Measurements from ENCODE around the gene BAG2. TPM values are rescaled to one million over a fixed set of nuclear protein-coding genes. Genes with fewer than 3 reads are reported as not detected.

Gene BAG2
- total and polyA plus RNA-seq, 2 of the 4 experiments (the other 2 are of a cell fraction): 8.1 to 10.0 TPM

DNA sequence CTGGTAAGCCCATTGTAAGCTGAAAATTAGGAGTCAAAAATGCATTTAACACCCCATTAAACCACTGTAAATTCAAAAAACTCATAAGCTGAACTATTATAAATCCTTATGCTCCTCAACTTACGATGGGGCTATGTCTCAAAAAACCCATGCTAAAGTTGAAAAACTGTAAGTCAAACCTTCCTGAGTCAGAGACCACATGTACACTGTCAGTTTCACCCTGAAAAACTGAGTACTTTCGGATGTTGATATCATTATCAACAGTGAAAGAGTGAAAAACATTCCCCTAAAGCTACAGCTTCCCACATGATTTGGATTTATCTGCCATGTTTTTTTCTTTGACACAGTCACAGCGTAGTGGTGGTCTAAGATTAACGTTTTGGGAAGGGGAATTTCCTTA, 35.7 kb downstream of the BAG2 start:
- Histone ChIP-seq H3K36me3 (ENCODE audit: control insufficient read depth, insufficient read depth, low read length) (peaks cover 6% of the 10 kb centered on the region), H3K23ac (ENCODE audit: low read depth, low read length) (no peak overlapping the region), H3K4ac (ENCODE audit: low read depth, low read length) (no peak overlapping the region), H3K18ac (ENCODE audit: low read depth, low read length) (no peak overlapping the region), H3K27me3 (ENCODE audit: control insufficient read depth, insufficient read depth, low read length) (no peaks in the 10 kb centered on the region), H4K8ac (ENCODE audit: low read depth in 2 of 2, low read length in 2 of 2) (peak overlapping the region in 1 of 2 experiments; percentile 9; a peak in 1 of 4 replicates), H3K79me1 (ENCODE audit: low read depth in 1 of 2, low read length in 2 of 2) (peaks cover 36 to 72% of the 10 kb centered on the region in 2 experiments), H2AK5ac (ENCODE audit: low read depth, low read length) (0 out of 2 replicates have a peak overlapping the region, but pooled peaks have one; percentile 4), H3K9me1 (ENCODE audit: insufficient read depth, low read length) (peaks cover 16% of the 10 kb centered on the region), H3K14ac (replicated peaks; ENCODE audit: low read depth, low read length) (no peak overlapping the region; the same call in 1 of the 2 replicates), H3K4me2 (ENCODE audit: low read depth, low read length) (0 out of 2 replicates have a peak overlapping the region, but pooled peaks have one; percentile 19), H4K20me1 (ENCODE audit: insufficient read depth, low read length) (peaks cover 34% of the 10 kb centered on the region), H3K9ac (ENCODE audit: low read depth, low read length) (no peak overlapping the region), H4K5ac (ENCODE audit: low read depth, low read length) (no peak overlapping the region), H3K4me3 (ENCODE audit: insufficient read depth, low read depth, low read length) (no peak overlapping the region), H2BK5ac (ENCODE audit: low read depth, low read length, poor library complexity, severe bottlenecking) (peak overlapping the region; percentile 40), H2AK9ac (replicated peaks; ENCODE audit: low read depth, low read length, poor library complexity) (no peak overlapping the region), H3K4me1 (ENCODE audit: control insufficient read depth, insufficient read depth, low read length) (peaks cover 14% of the 10 kb centered on the region), H4K91ac (ENCODE audit: insufficient read depth, low read depth, low read length) (no peak overlapping the region), H2BK15ac (ENCODE audit: low read depth, low read length) (no peak overlapping the region), H3K9me3 (ENCODE audit: control insufficient read depth, insufficient read depth, low read length) (no peaks in the 10 kb centered on the region), H2BK120ac (ENCODE audit: low read depth, low read length) (no peak overlapping the region), H3K27ac (ENCODE audit: insufficient read depth, low read length) (no peak overlapping the region), H2AFZ (replicated peaks; ENCODE audit: low read length, poor library complexity) (no peak overlapping the region), H3K56ac (ENCODE audit: extremely low read depth, insufficient read depth, low read length) (no peak overlapping the region), H2BK20ac (ENCODE audit: low read depth, low read length) (no peak overlapping the region)
- DNase-seq: peak; percentile 60
- ChIA-PET CTCF (interaction anchor here (0.9 kb wide), 1 partner anchor 13 kb away, joined by 4 read pairs; no protein-coding TSS in a partner anchor), POLR2A (ENCODE audit: unreplicated experiment) (no interaction called here)
- WGBS, 2 experiments (ENCODE audit: extremely low coverage in 2 of 2, insufficient read length in 1 of 2): 100% methylated on average over 1 of the region's 4 CpGs; no CpG with 5 or more reads in 1 of the 2 experiments
- in situ Hi-C loops (cut with MboI; ENCODE audit: low sequenced_read_pairs) (no loop called here), dilution Hi-C loops (cut with HindIII; ENCODE audit: low sequenced_read_pairs, unreplicated experiment) (no loop called here), intact Hi-C loops (cut with micrococcal nuclease) (no loop called here)
- no peak for ATAC-seq (ENCODE audit: low read depth)
- TF ChIP-seq RCOR1 (IDR thresholded peaks at IDR 0.05; ENCODE audit: insufficient replicate concordance, low read length) (no peak), MAFK (IDR thresholded peaks at IDR 0.05; ENCODE audit: low read depth, low read length) (no peak), CEBPB (IDR thresholded peaks at IDR 0.05; ENCODE audit: low read depth, low read length) (no peak), NFE2L2 (IDR thresholded peaks at IDR 0.05; ENCODE audit: low read depth, low read length) (no peak), POLR2A (IDR thresholded peaks at IDR 0.05; ENCODE audit: low read depth, low read length) (no peak), RFX5 (IDR thresholded peaks at IDR 0.05; ENCODE audit: low read depth, low read length) (no peak), CHD1 (IDR thresholded peaks at IDR 0.05; ENCODE audit: low read depth, low read length) (no peak), SMC3 (IDR thresholded peaks at IDR 0.05; ENCODE audit: low read depth, low read length) (no peak), USF2 (IDR thresholded peaks at IDR 0.05; ENCODE audit: low read depth, low read length) (no peak)
- TF ChIP-seq, protein P1, sequence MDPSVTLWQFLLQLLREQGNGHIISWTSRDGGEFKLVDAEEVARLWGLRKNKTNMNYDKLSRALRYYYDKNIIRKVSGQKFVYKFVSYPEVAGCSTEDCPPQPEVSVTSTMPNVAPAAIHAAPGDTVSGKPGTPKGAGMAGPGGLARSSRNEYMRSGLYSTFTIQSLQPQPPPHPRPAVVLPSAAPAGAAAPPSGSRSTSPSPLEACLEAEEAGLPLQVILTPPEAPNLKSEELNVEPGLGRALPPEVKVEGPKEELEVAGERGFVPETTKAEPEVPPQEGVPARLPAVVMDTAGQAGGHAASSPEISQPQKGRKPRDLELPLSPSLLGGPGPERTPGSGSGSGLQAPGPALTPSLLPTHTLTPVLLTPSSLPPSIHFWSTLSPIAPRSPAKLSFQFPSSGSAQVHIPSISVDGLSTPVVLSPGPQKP (IDR thresholded peaks at IDR 0.05; ENCODE audit: borderline replicate concordance, low read depth, low read length): no peak
- TF ChIP-seq, protein P2, sequence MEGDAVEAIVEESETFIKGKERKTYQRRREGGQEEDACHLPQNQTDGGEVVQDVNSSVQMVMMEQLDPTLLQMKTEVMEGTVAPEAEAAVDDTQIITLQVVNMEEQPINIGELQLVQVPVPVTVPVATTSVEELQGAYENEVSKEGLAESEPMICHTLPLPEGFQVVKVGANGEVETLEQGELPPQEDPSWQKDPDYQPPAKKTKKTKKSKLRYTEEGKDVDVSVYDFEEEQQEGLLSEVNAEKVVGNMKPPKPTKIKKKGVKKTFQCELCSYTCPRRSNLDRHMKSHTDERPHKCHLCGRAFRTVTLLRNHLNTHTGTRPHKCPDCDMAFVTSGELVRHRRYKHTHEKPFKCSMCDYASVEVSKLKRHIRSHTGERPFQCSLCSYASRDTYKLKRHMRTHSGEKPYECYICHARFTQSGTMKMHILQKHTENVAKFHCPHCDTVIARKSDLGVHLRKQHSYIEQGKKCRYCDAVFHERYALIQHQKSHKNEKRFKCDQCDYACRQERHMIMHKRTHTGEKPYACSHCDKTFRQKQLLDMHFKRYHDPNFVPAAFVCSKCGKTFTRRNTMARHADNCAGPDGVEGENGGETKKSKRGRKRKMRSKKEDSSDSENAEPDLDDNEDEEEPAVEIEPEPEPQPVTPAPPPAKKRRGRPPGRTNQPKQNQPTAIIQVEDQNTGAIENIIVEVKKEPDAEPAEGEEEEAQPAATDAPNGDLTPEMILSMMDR (conservative IDR thresholded peaks at IDR 0.05; ENCODE audit: low read depth, low read length): no peak
- no TSS peak for BruUV-seq (replicated peaks)
